HEK293 (cell line): ENCODE measurements around the gene PLEKHS1.

Experiments used
- CTCF ChIA-PET: fragments of 350-600 bp; formaldehyde crosslinking; extraction: SDS; loops from one replicate; lab custom pipeline; 2021; ENCODE audit warnings: antibody characterized with exemption; lab: Yijun Ruan, JAX
- POLR2A ChIA-PET: fragments of 300-600 bp; formaldehyde crosslinking; extraction: SDS; loops from one replicate; lab custom pipeline; 2020; ENCODE audit warnings: antibody characterized with exemption, inconsistent platforms; lab: Yijun Ruan, JAX
- H3K27ac ChIP-seq: fragments of 200-500 bp; sonication (Bioruptor generic); 2 replicates; pipeline ENCODE4 v1.5.1; 2014; ENCODE audit warnings: low read depth, low read length, control low read depth, inconsistent platforms; ENCODE audit errors: extremely low read depth
- H3K36me3 ChIP-seq, 2 experiments: fragments of 200-500 bp in 1 of 2; sonication (Bioruptor generic) in 1 of 2; 1 replicate in 1 of 2; 2 replicates in 1 of 2; pipeline ENCODE4 v1.5.1; 2014 to 2017; ENCODE audit warnings: inconsistent platforms in 2 of 2, low read length in 2 of 2; ENCODE audit not compliant: control insufficient read depth in 2 of 2, insufficient read depth in 1 of 2
- H3K4me1 ChIP-seq: fragments of 200-500 bp; sonication (Bioruptor generic); 2 replicates; pipeline ENCODE4 v1.5.1; 2014; ENCODE audit warnings: mild to moderate bottlenecking, low read length, inconsistent platforms; ENCODE audit not compliant: control insufficient read depth, insufficient read depth
- H3K4me3 ChIP-seq: 2 replicates; pipeline ENCODE4 v1.5.1; 2011; ENCODE audit warnings: low read depth, mild to moderate bottlenecking, control low read depth, low read length, moderate library complexity
- H3K9me3 ChIP-seq: fragments of 200-500 bp; sonication (Bioruptor generic); 2 replicates; pipeline ENCODE4 v1.5.1; 2014; ENCODE audit warnings: low read depth, low read length, inconsistent platforms; ENCODE audit not compliant: control insufficient read depth, insufficient read depth
- KLF16 ChIP-seq: fragments of 450-650 bp; formaldehyde crosslinking; IDR thresholded peaks from 2 replicates; pipeline ENCODE4 v1.5.1; 2017; ENCODE audit warnings: missing biosample characterization, missing genetic modification characterization
- MYNN ChIP-seq: fragments of 450-650 bp; formaldehyde crosslinking; IDR thresholded peaks from 2 replicates; pipeline ENCODE4 v1.5.1; 2016; ENCODE audit warnings: missing biosample characterization, missing genetic modification characterization, borderline replicate concordance
- OVOL3 ChIP-seq: fragments of 450-650 bp; formaldehyde crosslinking; IDR thresholded peaks from 2 replicates; pipeline ENCODE4 v1.5.1; 2016; ENCODE audit warnings: missing biosample characterization, missing genetic modification characterization
- RBAK ChIP-seq: fragments of 450-650 bp; formaldehyde crosslinking; IDR thresholded peaks from 2 replicates; pipeline ENCODE4 v1.5.1; 2016; ENCODE audit warnings: missing biosample characterization, missing genetic modification characterization
- REPIN1 ChIP-seq: fragments of 450-650 bp; formaldehyde crosslinking; IDR thresholded peaks from 2 replicates; pipeline ENCODE4 v1.5.1; 2017; ENCODE audit warnings: missing biosample characterization, missing genetic modification characterization, low read depth
- SALL2 ChIP-seq: fragments of 450-650 bp; formaldehyde crosslinking; IDR thresholded peaks from 2 replicates; pipeline ENCODE4 v1.5.0; 2017; ENCODE audit warnings: missing biosample characterization, mild to moderate bottlenecking, missing genetic modification characterization, borderline replicate concordance
- TRIM28 ChIP-seq: IDR thresholded peaks from 2 replicates; pipeline ENCODE4 v1.6.1; 2011; ENCODE audit warnings: low read length, control low read depth, borderline replicate concordance
- YY1 ChIP-seq: fragments of 450-650 bp; formaldehyde crosslinking; IDR thresholded peaks from 2 replicates; pipeline ENCODE4 v1.5.1; 2018; ENCODE audit warnings: missing biosample characterization, missing genetic modification characterization
- ZFP3 ChIP-seq: fragments of 450-650 bp; formaldehyde crosslinking; IDR thresholded peaks from 2 replicates; pipeline ENCODE4 v1.5.1; 2016; ENCODE audit warnings: low read depth, missing biosample characterization, missing genetic modification characterization
- ZNF146 ChIP-seq: fragments of 450-650 bp; formaldehyde crosslinking; IDR thresholded peaks from 2 replicates; pipeline ENCODE4 v1.5.1; 2016; ENCODE audit warnings: missing biosample characterization, missing genetic modification characterization
- ZNF169 ChIP-seq: fragments of 450-650 bp; formaldehyde crosslinking; IDR thresholded peaks from 2 replicates; pipeline ENCODE4 v1.5.1; 2016; ENCODE audit warnings: missing biosample characterization, missing genetic modification characterization
- ZNF175 ChIP-seq: fragments of 450-650 bp; formaldehyde crosslinking; IDR thresholded peaks from 2 replicates; pipeline ENCODE4 v1.5.1; 2016; ENCODE audit warnings: missing biosample characterization, missing genetic modification characterization
- ZNF211 ChIP-seq: fragments of 450-650 bp; formaldehyde crosslinking; IDR thresholded peaks from 2 replicates; pipeline ENCODE4 v1.5.1; 2016; ENCODE audit warnings: low read depth, missing biosample characterization, missing genetic modification characterization
- ZNF274 ChIP-seq, 2 experiments: fragments of 200-500 bp in 1 of 2; fragments of 450-650 bp in 1 of 2; sonication (Bioruptor generic) in 1 of 2; formaldehyde crosslinking in 1 of 2; IDR thresholded peaks; 2 replicates each; pipeline versions ENCODE4 v1.5.1 to v1.6.1; 2014 to 2016; ENCODE audit warnings: borderline replicate concordance in 1 of 2, inconsistent platforms in 1 of 2, low read length in 1 of 2, missing biosample characterization in 1 of 2, missing genetic modification characterization in 1 of 2
- ZNF324 ChIP-seq: fragments of 450-650 bp; formaldehyde crosslinking; IDR thresholded peaks from 2 replicates; pipeline ENCODE4 v1.5.1; 2016; ENCODE audit warnings: missing biosample characterization, missing genetic modification characterization
- ZNF341 ChIP-seq: fragments of 450-650 bp; formaldehyde crosslinking; IDR thresholded peaks from 2 replicates; pipeline ENCODE4; 2016; ENCODE audit warnings: low read depth, missing biosample characterization, missing genetic modification characterization
- ZNF433 ChIP-seq: fragments of 450-650 bp; formaldehyde crosslinking; IDR thresholded peaks from 2 replicates; pipeline ENCODE4 v1.5.1; 2016; ENCODE audit warnings: missing biosample characterization, missing genetic modification characterization, low read depth
- ZNF529 ChIP-seq: fragments of 450-650 bp; formaldehyde crosslinking; IDR thresholded peaks from 2 replicates; pipeline ENCODE4 v1.5.1; 2017; ENCODE audit warnings: missing genetic modification characterization, missing biosample characterization; ENCODE audit not compliant: insufficient replicate concordance
- ZNF549 ChIP-seq: fragments of 450-650 bp; IDR thresholded peaks from 2 replicates; pipeline ENCODE4 v1.5.1; 2018; ENCODE audit warnings: missing biosample characterization, missing genetic modification characterization, mild to moderate bottlenecking, inconsistent platforms, moderate library complexity
- ZNF571 ChIP-seq: fragments of 450-650 bp; formaldehyde crosslinking; IDR thresholded peaks from 2 replicates; pipeline ENCODE4 v1.5.0; 2017; ENCODE audit warnings: missing biosample characterization, missing genetic modification characterization
- ZNF610 ChIP-seq: fragments of 450-650 bp; formaldehyde crosslinking; IDR thresholded peaks from 2 replicates; pipeline ENCODE4 v1.5.1; 2016; ENCODE audit warnings: missing biosample characterization, missing genetic modification characterization, borderline replicate concordance
- ZNF626 ChIP-seq: fragments of 450-650 bp; sonication (Bioruptor Pico); formaldehyde crosslinking; IDR thresholded peaks from 2 replicates; pipeline ENCODE4 v1.5.1; 2018; ENCODE audit warnings: missing biosample characterization, missing genetic modification characterization, inconsistent platforms
- ZNF670 ChIP-seq: fragments of 450-650 bp; formaldehyde crosslinking; IDR thresholded peaks from 2 replicates; pipeline ENCODE4 v1.5.1; 2016; ENCODE audit warnings: missing biosample characterization, missing genetic modification characterization, low read depth
- ZNF701 ChIP-seq: fragments of 450-650 bp; formaldehyde crosslinking; IDR thresholded peaks from 2 replicates; pipeline ENCODE4 v1.5.1; 2016; ENCODE audit warnings: missing biosample characterization, missing genetic modification characterization
- ZNF792 ChIP-seq: fragments of 450-650 bp; formaldehyde crosslinking; IDR thresholded peaks from 2 replicates; pipeline ENCODE4 v1.5.1; 2016; ENCODE audit warnings: missing biosample characterization, missing genetic modification characterization
- TF ChIP-seq, protein P1 (sequence below): fragments of 450-650 bp; formaldehyde crosslinking; IDR thresholded peaks from 2 replicates; pipeline ENCODE4 v1.5.1; 2016; ENCODE audit warnings: missing biosample characterization, missing genetic modification characterization
- TF ChIP-seq, protein P2 (sequence below): fragments of 450-650 bp; formaldehyde crosslinking; optimal IDR thresholded peaks from 2 replicates; pipeline ENCODE3; 2016; ENCODE audit warnings: missing biosample characterization, mild to moderate bottlenecking, missing genetic modification characterization

PLEKHS1 gene

DNA sequence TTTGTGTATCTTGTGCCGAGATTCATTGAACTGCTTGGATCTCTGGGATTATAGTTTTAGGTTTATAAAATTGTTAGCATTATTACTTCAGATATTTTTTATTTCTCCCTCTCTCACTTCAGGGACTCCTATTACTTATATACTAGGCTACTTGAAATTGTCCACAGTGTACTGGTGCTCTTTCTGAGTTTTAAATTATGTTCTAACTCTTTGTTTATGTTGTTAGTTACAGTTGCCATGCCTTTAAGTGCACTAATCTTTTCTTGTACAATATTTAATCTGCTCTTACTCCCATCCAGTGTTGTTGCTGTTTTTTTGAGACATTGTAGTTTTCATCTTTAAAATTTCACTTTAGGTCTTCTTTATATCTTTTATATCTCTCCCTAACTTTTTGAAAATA, 13.1 kb downstream of the PLEKHS1 start:
- ChIA-PET POLR2A (no interaction called here), CTCF (interaction anchor here (0.6 kb wide), 1 partner anchor 12 kb away, joined by 5 read pairs; no protein-coding TSS in a partner anchor)
- Histone ChIP-seq H3K4me3 (no peak overlapping the region), H3K27ac (no peak overlapping the region), H3K4me1 (no peaks in the 10 kb centered on the region), H3K36me3 (no peaks in the 10 kb centered on the region), H3K9me3 (no peaks in the 10 kb centered on the region)
- TF ChIP-seq, protein P1, sequence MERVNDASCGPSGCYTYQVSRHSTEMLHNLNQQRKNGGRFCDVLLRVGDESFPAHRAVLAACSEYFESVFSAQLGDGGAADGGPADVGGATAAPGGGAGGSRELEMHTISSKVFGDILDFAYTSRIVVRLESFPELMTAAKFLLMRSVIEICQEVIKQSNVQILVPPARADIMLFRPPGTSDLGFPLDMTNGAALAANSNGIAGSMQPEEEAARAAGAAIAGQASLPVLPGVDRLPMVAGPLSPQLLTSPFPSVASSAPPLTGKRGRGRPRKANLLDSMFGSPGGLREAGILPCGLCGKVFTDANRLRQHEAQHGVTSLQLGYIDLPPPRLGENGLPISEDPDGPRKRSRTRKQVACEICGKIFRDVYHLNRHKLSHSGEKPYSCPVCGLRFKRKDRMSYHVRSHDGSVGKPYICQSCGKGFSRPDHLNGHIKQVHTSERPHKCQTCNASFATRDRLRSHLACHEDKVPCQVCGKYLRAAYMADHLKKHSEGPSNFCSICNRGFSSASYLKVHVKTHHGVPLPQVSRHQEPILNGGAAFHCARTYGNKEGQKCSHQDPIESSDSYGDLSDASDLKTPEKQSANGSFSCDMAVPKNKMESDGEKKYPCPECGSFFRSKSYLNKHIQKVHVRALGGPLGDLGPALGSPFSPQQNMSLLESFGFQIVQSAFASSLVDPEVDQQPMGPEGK, result no peak
- TF ChIP-seq, protein P2, sequence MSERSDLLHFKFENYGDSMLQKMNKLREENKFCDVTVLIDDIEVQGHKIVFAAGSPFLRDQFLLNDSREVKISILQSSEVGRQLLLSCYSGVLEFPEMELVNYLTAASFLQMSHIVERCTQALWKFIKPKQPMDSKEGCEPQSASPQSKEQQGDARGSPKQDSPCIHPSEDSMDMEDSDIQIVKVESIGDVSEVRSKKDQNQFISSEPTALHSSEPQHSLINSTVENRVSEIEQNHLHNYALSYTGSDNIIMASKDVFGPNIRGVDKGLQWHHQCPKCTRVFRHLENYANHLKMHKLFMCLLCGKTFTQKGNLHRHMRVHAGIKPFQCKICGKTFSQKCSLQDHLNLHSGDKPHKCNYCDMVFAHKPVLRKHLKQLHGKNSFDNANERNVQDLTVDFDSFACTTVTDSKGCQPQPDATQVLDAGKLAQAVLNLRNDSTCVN (tag by site-specific recombination), result no peak
- no peak for TF ChIP-seq RBAK (tag by site-specific recombination)
- no peak for TF ChIP-seq KLF16 (tag by site-specific recombination)
- no peak for TF ChIP-seq TRIM28
- TF ChIP-seq SALL2 (tag by site-specific recombination), result no peak
- no peak for TF ChIP-seq ZNF341 (tag by site-specific recombination)
- TF ChIP-seq ZNF433 (tag by site-specific recombination), result no peak
- no peak for TF ChIP-seq ZNF324 (tag by site-specific recombination)
- TF ChIP-seq ZNF175 (tag by site-specific recombination), result no peak
- TF ChIP-seq ZNF571, result no peak
- no peak for TF ChIP-seq ZNF626 (tag by site-specific recombination)
- TF ChIP-seq ZNF610, result no peak
- no peak for TF ChIP-seq ZNF529 (tag by site-specific recombination)
- TF ChIP-seq MYNN (tag by site-specific recombination), result no peak
- TF ChIP-seq ZNF146, result no peak
- no peak for TF ChIP-seq YY1 (tag by site-specific recombination)
- no peak for TF ChIP-seq ZNF211 (tag by site-specific recombination)
- TF ChIP-seq ZNF549, result no peak
- TF ChIP-seq REPIN1 (tag by site-specific recombination), result no peak

DNA sequence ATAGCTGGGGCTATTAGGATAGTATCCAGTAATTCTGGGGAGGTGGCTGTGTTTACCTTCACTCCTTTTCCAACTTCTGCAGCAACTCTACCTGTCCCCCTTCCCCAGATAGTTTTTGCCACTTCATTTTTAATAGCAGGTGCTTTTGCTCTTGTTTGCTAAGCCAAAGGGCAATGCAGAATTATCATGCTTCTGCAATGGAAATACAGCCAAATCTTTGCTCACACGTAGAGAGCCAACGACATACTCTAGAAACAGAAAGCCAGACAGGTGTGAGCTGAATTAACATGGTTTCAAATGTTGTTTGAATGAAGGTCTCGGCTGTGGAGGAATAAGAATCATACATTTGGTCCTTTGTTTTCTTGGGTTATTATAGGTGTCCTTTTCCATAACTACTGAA, 14.4 kb downstream of the PLEKHS1 start:
- CTCF ChIA-PET, result no interaction called here
- H3K9me3 ChIP-seq, result no peaks in the 10 kb centered on the region
- H3K4me1 ChIP-seq, result no peaks in the 10 kb centered on the region
- H3K36me3 ChIP-seq, result no peaks in the 10 kb centered on the region
- no peak for TF ChIP-seq ZNF792 (tag by site-specific recombination)
- no peak for TF ChIP-seq OVOL3 (tag by site-specific recombination)
- TF ChIP-seq ZFP3, result no peak
- TF ChIP-seq ZNF701 (tag by site-specific recombination), result no peak
- no peak for TF ChIP-seq ZNF274 (IDR thresholded peaks at IDR 0.05; ENCODE audit: low read length)
- no peak for TF ChIP-seq ZNF274 (tag by site-specific recombination; IDR thresholded peaks at IDR 0.05; ENCODE audit: borderline replicate concordance)
- no peak for TF ChIP-seq ZNF670 (tag by site-specific recombination)
- TF ChIP-seq ZNF169 (tag by site-specific recombination), result no peak
- no peak overlapping the region for H3K4me3 ChIP-seq
- no peak overlapping the region for H3K27ac ChIP-seq
- POLR2A ChIA-PET, result interaction anchor here (0.6 kb wide), 1 partner anchor 1356 kb away, joined by 3 read pairs; no protein-coding TSS in a partner anchor
